Breast epithelium (tissue), 4 donors: ENCODE measurements around the gene THSD4. TPM values are rescaled to one million over a fixed set of nuclear protein-coding genes. Genes with fewer than 3 reads are reported as not detected.

ENCODE experiments used
- DNase-seq, 2 donors: peaks; one replicate each; pipeline ENCODE4 v3.0.0-alpha.2; 2019; ENCODE audit warnings: low spot score in 2 of 2
- H3K27ac ChIP-seq, 2 donors: fragments of 200-600 bp; sonication (generic) in 1 of 2; one replicate each; pipeline ENCODE4 v1.5.1; 2016 to 2019; ENCODE audit warnings: mild to moderate bottlenecking in 1 of 2
- H3K27me3 ChIP-seq, 2 donors: fragments of 200-600 bp; sonication (generic) in 1 of 2; one replicate each; pipeline versions ENCODE4 v1.5.1 to v1.6.0; 2017 to 2019; ENCODE audit warnings: control low read depth in 1 of 2, mild to moderate bottlenecking in 1 of 2
- H3K36me3 ChIP-seq: fragments of 200-600 bp; one replicate; pipeline ENCODE4 v1.5.1; 2019
- H3K4me1 ChIP-seq, 2 donors: fragments of 200-600 bp; sonication (generic); one replicate each; pipeline ENCODE4 v1.5.1; 2016 to 2019; ENCODE audit warnings: control low read depth in 1 of 2
- H3K4me3 ChIP-seq, 3 donors: fragments of 200-600 bp; sonication (generic); 1 replicate in 2 of 3; 2 replicates in 1 of 3; pipeline ENCODE4 v1.5.1; 2016 to 2019; ENCODE audit warnings: mild to moderate bottlenecking in 3 of 3, moderate library complexity in 2 of 3
- H3K9me3 ChIP-seq, 2 donors: fragments of 200-600 bp; sonication (generic) in 1 of 2; one replicate each; pipeline ENCODE4 v1.5.1; 2016 to 2019; ENCODE audit warnings: control low read depth in 1 of 2
- CTCF ChIP-seq, 3 donors: fragments of 450-650 bp; IDR thresholded peaks; one replicate each; pipeline ENCODE4 v1.5.1; 2016 to 2017; ENCODE audit warnings: antibody characterized with exemption in 3 of 3, mild to moderate bottlenecking in 3 of 3, moderate library complexity in 3 of 3
- POLR2A ChIP-seq: fragments of 450-650 bp; IDR thresholded peaks from one replicate; pipeline ENCODE4 v1.6.1; 2016; ENCODE audit warnings: antibody characterized with exemption, mild to moderate bottlenecking, moderate library complexity
- POLR2AphosphoS5 ChIP-seq, 3 donors: sonication (generic); formaldehyde crosslinking; IDR thresholded peaks; one replicate each; pipeline ENCODE4 v1.6.1; 2017; ENCODE audit warnings: antibody characterized with exemption in 3 of 3
- intact Hi-C: fragments of 100-400 bp; cut with DNase I; formaldehyde crosslinking; loops from one replicate; pipeline ENCODE4 v1.15.1; 2023; ENCODE audit warnings: low total_unique reads
- total RNA-seq, 3 donors: library from RNA; depleted of rRNA; stranded (reverse); fragments of >200 nt; gene quantifications; one replicate each; pipeline ENCODE4 v1.1.0, GENCODE V29; 2016

The THSD4 gene
- total RNA-seq, 3 donors from 2014 or later: 0.64 to 58.7 (median 41.3) TPM

DNA sequence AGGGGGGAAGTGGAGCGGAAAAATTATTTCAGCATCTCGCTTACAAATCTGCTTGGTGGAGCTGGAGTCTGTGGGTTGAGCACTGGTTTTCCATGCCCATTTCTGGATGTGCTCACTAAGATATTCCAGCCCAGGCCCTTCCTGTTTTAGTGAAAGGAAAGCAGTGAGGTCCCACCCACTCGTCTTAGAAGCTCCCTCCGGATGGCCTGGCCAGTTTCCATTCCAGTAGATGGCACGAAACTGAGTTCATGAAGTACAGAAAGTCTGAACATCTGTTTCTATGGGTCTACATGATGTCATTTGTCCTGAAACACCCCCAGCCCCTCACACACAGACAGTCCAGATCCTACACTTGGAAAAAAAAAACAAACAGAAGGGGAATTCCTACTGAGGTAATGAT is 31.9 kb upstream of the THSD4 start:
- DNase-seq: no peak

DNA sequence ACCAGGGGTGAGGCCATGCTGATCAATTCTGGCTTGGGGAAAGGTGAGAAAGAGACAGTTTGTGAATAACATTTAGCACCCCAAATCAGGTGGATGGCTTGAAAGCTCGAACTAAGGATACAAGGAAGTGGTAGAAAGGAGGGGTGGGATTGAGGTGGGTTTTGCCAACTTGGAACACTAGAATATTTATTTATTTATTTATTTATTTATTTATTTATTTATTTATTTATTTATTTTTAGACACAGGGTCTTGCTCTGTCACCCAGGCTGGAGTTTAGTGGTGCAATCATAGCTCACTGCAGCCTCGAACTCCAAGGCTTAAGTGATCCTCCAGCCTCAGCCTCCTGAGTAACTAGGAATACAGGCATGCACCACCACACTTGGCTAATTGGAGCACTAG is 31.0 kb upstream of the THSD4 start:
- no peaks in the 10 kb centered on the region for H3K36me3 ChIP-seq
- intact Hi-C loops: no loop called here
- no peaks in the 10 kb centered on the region for H3K27me3 ChIP-seq
- H3K9me3 ChIP-seq: no peaks in the 10 kb centered on the region
- peak overlapping the region; percentile 72 to 74 for H3K27ac ChIP-seq
- no peak for TF ChIP-seq POLR2AphosphoS5 (IDR thresholded peaks at IDR 0.05)
- no peak for TF ChIP-seq CTCF (IDR thresholded peaks at IDR 0.05)
- TF ChIP-seq POLR2A: no peak
- H3K4me1 ChIP-seq: peaks cover 0 to 3% of the 10 kb centered on the region in 2 donors
- DNase-seq: no peak
- no peak overlapping the region for H3K4me3 ChIP-seq

More for the DNA sequence above, 31.9 kb upstream of the THSD4 start:
- peak overlapping the region; percentile 72 to 74 for H3K27ac ChIP-seq
- H3K27me3 ChIP-seq: no peaks in the 10 kb centered on the region
- no peak for TF ChIP-seq POLR2AphosphoS5 (IDR thresholded peaks at IDR 0.05)
- no peak for TF ChIP-seq CTCF (IDR thresholded peaks at IDR 0.05)
- TF ChIP-seq POLR2A: no peak
- H3K36me3 ChIP-seq: no peaks in the 10 kb centered on the region
- H3K4me1 ChIP-seq: peaks cover 0 to 3% of the 10 kb centered on the region in 2 donors
- intact Hi-C loops: no loop called here
- H3K4me3 ChIP-seq: no peak overlapping the region
- no peaks in the 10 kb centered on the region for H3K9me3 ChIP-seq

DNA sequence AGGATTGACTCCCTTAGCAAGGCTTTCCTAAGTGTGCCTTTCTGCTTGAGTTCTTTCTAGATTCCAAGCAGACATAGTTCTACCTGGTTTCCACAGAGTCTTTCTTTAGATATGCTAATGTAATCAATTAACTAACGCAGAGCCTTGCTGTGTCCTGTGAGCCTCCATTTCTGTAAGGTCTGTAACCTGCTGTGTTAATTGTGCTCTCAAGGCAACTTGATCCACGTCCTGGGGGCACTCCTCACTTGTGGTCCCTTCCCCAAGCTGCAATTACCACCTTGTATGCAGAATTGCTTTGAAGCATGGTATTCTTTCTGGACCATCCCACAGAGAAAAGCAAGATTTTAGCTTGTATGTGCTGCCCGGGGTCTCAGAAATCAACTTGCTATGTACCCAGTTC is 29.5 kb upstream of the THSD4 start:
- H3K4me3 ChIP-seq: no peak overlapping the region
- intact Hi-C loops: no loop called here

GRCh38 chr15:71088155-71088554 is 27.1 kb upstream of the THSD4 start:
- Histone ChIP-seq H3K9me3 (no peaks in the 10 kb centered on the region), H3K4me3 (no peak overlapping the region), H3K27ac (no peak overlapping the region), H3K4me1 (no peaks in the 10 kb centered on the region), H3K36me3 (no peaks in the 10 kb centered on the region), H3K27me3 (no peaks in the 10 kb centered on the region)
- DNase-seq: no peak
- TF ChIP-seq POLR2AphosphoS5 (IDR thresholded peaks at IDR 0.05) (no peak), POLR2A (no peak), CTCF (IDR thresholded peaks at IDR 0.05) (no peak)
- intact Hi-C loops: loop anchor here (2.0 kb wide), 1 partner anchor 37 kb away; no protein-coding TSS in a partner anchor

More for the DNA sequence above, 29.5 kb upstream of the THSD4 start:
- Histone ChIP-seq H3K36me3 (no peaks in the 10 kb centered on the region), H3K4me1 (no peaks in the 10 kb centered on the region), H3K9me3 (no peaks in the 10 kb centered on the region), H3K27me3 (no peaks in the 10 kb centered on the region), H3K27ac (peak overlapping the region in 1 of 2 donors; percentile 32)
- TF ChIP-seq POLR2A (no peak), CTCF (IDR thresholded peaks at IDR 0.05) (no peak), POLR2AphosphoS5 (IDR thresholded peaks at IDR 0.05) (no peak)
- DNase-seq: no peak

GRCh38 chr15:71088683-71089082 is 26.6 kb upstream of the THSD4 start:
- TF ChIP-seq POLR2A: no peak
- no peak for TF ChIP-seq CTCF (IDR thresholded peaks at IDR 0.05)
- no peak for TF ChIP-seq POLR2AphosphoS5 (IDR thresholded peaks at IDR 0.05)
- no peak overlapping the region for H3K27ac ChIP-seq
- no peak overlapping the region for H3K4me3 ChIP-seq
- H3K36me3 ChIP-seq: no peaks in the 10 kb centered on the region
- intact Hi-C loops: loop anchor here (2.0 kb wide), 1 partner anchor 38 kb away; no protein-coding TSS in a partner anchor
- no peaks in the 10 kb centered on the region for H3K4me1 ChIP-seq
- DNase-seq: no peak
- no peaks in the 10 kb centered on the region for H3K27me3 ChIP-seq
- H3K9me3 ChIP-seq: no peaks in the 10 kb centered on the region
